8988T (cell line): Measurements from ENCODE around the gene FADS2.
"Not testable (repeated sequence)": the region's sequence is repeated elsewhere in the genome, so short reads cannot be mapped to it uniquely, and the experiment has no call there.

Source experiments
- DNase-seq: peaks from one replicate; pipeline ENCODE4 v3.0.0; 2011

The FADS2 gene

GRCh38 chr11:61870541-61871031 lies 42.5 kb downstream of the FADS2 start:
- DNase-seq: no peak

- DNase-seq: peak; percentile 98
These were observed 43.1 kb downstream of the FADS2 start for GRCh38 chr11:61871158-61871597.

DNA sequence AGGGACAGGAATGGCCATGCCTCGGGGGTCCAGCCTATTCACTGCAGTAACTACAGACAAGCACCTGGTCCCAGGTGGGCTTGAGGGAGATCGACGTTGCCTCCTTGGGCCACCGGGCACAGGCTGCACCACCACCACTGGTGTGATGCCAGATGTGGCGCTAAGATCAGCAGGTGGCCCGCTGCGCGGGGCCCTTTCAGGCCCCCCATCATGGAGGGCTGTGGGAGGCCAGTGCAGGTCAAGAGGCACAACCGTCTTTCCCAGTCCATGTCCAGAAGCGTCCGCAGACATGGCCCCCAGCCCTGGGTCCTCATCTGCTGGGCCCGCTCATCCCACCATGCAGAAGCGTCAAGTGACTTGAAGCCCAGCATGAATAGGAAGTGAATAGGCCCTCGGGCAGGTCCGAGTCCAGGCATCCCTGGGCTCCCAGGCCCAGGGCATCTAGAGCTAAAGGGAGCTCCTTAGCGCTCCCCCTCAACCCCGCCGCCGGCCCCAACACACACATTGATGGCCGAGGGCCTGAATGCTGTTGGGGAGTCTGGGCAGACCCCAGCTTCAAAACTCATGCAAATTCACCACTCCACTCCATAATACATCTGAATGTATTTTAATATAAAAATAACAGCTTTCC lies 45.0 kb downstream of the FADS2 start:
- no peak for DNase-seq

DNA sequence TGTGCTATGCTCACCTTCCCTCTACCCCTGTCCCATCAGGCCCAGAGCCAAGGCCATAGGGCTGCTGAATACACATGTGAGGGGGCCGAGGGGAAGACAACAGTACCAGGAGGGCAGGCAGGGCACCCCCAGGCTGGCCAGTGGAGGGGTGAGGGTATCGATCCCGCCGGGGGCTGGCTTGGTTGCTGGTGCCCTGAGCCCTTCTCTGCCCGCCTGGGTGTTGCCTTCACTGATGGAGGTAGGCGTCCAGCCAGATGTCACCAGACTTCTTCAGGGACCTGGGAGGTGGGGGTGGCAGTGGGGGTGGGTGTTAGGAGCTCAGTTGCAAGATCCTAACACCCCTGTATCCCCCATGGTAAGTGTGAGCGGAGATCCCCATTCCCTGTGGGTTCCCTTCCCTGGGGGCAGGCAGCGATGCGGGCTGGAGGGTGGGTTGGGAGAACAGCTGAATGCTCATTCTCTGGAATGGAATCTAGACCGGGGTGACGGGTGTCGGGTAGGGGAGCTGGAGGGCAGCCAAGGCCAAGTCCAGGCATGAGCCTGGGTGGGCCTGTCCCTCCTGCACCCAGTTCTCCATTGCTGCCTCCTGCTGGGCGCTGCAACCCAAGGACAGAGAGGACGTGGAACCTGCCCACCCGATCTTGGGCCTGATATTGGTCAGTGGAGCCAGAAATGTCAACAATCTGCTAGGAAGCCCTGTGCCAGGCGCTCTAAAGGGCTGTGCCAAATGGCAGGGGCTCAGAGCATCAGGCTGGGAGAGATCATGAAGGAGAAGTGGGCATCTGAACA lies 45.7 kb downstream of the FADS2 start:
- no peak for DNase-seq

GRCh38 chr11:61874377-61874809 lies 46.3 kb downstream of the FADS2 start:
- no peak for DNase-seq

GRCh38 chr11:61874853-61875252 lies 46.8 kb downstream of the FADS2 start:
- DNase-seq: no peak

DNA sequence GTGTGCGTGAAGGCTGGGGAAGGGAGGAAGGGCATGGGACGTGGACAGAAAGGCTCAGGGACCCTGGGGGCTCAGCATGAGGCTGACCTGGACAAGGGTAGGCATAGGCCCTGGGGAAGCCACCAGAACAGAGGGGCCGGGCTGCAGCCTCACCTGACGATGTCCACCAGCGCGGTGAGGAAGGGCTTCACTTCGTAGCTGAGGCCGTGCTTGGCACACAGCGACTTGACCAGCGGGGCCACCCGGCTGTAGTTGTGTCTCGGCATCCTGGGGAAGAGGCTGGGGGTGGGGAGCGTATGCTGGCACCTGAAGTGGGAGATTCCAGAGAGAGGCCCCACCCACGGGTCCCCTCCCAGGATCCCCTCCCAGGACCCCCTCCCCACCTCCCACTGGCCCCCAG lies 47.6 kb downstream of the FADS2 start:
- DNase-seq: no peak

GRCh38 chr11:61879152-61879551 lies 51.1 kb downstream of the FADS2 start:
- DNase-seq: no peak

DNA sequence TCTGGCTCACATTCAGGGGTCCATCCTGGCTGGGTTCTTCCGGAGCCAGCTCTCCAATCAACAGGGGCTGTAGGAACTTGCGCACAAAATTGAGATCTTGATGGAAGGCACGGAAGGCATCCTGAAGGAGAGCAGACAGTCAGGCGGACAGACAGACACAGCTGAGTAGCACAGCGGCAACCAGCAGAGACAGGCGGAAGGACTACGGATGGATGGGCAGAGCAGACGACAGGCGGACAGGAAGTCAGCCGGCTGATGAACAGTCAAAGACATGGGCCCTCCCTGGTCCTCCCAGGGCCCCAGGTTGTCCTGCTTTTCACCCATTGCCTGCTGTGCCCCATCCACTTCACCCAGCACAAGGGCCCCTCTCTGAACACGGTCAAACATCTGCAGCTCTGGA lies 51.9 kb downstream of the FADS2 start:
- no peak for DNase-seq

DNA sequence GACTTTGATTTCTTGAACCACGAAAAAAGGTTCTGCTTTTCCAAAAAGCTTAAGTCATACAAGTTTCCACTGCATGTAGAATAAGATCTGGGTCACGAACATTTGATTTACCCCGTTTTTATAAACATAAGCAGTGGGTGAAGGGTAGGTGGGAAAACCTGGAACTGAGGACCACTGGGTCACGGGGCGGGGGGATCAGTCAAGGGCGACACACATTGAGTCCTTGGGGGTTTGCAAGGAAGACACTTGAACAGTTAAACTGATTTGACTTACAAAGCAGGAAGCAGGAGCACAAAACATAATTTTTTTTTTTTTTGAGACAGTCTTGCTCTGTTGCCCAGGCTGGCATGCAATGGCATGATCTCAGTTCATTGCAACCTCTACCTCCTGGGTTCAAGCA lies 52.4 kb downstream of the FADS2 start:
- DNase-seq: no peak

DNA sequence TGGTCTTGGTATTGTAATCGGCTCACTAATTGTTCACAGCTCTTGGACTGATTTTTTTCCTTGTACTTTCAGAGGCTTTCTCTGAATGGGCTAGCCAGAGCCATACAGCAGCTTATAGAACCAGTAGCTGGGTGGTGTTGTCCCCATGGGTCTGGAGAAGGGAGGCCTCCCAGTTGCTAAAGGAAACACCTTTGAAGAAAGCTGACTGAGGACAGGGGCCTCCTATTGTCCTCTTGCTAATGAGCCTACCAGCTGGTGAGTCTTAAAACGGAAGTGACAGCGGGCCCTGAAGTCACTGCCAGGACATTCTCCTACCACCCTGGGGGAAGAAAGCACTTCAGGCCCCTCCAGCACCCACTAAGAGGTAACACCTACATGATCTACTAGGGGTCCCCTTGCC lies 53.3 kb downstream of the FADS2 start:
- no peak for DNase-seq

DNA sequence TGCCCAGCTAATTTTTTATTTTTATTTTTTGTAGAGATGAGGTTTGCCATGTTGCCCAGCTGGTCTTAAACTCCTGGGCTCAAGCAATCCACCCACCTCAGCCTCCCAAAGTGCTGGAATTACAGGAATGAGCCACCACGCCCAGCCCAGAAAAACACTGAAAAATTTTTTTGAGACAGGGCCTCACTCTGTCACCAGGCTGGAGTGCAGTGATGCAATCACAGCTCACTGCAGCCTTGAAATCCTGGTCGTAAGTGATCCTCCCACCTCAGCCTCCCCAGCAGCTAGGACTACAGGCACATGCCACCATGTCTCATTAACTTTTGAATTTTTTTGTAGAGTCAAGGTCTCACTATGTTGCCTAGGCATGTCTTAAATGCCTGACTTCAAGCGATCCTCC lies 54.2 kb downstream of the FADS2 start:
- not testable (repeated sequence) for DNase-seq

DNA sequence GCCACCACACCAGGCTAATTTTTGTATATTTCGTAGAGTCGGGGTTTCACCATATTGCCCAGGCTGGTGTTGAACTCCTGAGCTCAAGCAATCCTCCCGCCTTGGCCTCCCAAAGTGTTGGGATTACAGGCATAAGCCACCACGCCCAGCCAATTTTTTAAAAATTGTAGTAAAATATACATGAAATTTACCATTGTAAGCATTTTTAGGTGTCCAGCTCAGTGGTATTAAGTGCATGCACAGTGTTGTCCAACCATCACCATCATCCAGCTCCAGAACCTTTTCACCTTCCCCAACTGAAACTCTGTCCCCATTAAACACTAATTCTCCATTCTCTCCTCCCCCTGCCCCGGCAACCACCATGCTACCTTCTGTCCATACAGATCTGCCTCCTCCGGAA lies 54.8 kb downstream of the FADS2 start:
- DNase-seq: no peak

GRCh38 chr11:61883327-61883726 lies 55.2 kb downstream of the FADS2 start:
- DNase-seq: no peak

- DNase-seq: no peak
These were observed 55.8 kb downstream of the FADS2 start for GRCh38 chr11:61883947-61884346.

GRCh38 chr11:61885166-61885778 lies 57.2 kb downstream of the FADS2 start:
- DNase-seq: no peak

DNA sequence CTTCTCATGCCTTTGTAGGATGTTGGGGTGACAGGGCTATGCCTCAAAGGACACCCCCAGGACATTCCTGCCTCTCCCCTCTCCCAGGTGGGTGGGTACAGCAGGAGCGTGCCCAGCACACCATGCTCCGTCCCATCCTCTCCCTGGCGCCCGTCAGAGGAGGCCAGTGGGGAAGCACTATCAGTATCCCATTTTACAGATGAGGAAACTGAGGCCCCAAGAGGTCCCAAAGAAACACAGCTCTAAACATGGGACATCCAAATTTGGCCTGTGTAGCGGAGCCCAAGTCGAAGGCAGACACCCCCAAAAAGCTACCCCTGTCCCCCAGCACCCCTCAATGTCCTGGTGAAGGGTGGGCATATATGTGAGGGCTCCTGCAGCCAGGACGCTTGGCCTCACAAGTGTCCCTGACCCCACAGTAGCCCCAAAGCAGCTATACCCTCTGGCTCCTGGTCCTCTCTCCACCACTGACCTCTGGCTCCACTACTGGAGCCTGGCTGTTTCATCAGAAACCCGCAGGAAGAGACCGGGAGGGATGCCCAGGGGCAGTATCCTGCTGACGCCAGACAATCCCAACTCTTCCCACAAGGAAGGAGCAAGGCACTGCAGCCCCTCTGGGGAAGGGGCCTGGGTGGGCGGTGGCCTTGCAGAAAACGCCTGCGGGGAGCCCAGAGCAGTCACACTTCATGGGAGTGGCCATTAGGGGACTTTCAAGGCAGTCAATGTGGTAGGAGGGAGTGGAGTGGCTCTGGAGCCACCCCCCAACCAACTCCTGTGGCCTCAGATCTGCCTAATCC lies 57.9 kb downstream of the FADS2 start:
- no peak for DNase-seq

DNA sequence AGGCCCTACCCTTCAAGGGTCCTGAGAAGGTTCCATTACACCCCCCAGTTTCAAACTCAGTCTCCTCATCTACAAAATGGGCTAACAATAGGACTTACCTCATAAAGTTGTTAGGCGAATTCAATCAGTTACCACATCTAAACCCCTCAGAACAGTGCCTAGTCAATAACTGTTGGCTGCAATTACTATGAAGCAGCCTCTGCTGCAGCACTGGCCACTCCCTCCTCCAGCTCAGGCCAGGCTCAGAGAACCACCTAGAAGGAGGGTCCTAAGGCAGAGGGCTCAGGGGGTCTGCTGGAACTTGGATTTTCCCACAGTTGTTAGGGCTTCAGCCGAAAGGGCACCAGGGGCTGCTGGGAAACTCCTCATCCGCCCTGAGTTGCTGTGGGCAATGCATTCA lies 58.5 kb downstream of the FADS2 start:
- no peak for DNase-seq

DNA sequence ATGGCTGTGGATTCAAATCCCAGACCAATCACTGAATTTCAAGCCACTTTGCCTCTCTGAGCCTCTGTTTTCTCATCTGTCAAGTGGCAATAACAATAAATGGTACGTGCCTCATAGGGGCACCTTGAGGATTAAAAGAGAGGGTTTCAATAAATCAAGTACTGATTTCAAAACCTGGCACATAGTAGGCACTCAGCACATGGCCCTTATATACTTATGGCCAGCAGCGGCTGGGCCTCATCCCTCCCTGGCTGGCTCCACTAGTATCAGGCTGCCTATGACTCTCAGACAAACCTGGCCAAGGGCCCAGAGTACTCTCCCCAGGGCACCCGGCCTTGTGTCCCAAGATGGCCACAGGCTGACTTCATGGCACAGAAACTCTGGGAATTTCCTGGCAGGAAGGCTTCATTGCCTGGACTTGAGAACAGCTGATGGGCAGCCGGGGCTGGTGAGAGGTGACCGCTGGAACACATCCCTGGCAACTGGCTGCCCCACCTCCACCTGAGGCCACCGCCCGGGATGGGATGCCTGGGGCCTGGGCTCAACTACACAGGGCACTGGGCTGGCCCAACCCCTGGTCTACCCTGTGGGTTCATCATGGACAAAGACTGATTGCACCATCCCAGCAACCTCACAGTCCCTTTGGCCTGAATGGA lies 59.9 kb downstream of the FADS2 start:
- peak; percentile 87 for DNase-seq

DNA sequence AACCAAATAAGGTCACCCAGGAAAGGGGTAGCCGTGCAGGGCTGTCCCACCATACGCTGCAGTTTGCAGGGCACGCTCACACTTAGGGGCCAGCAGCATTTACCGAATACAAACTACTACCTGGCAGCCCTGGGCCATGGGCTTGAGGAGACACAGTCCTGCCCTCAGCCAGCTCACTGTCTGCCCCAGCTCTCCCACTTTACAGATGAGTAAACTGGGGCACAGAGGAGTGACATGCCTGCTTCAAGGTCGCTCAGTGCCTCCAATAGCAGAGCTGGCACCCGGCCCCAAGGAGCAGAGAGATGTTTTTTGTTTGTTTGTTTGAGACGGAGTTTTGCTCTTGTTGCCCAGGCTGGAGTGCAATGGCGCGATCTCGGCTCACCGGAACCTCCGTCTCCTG lies 60.5 kb downstream of the FADS2 start:
- DNase-seq: no peak

DNA sequence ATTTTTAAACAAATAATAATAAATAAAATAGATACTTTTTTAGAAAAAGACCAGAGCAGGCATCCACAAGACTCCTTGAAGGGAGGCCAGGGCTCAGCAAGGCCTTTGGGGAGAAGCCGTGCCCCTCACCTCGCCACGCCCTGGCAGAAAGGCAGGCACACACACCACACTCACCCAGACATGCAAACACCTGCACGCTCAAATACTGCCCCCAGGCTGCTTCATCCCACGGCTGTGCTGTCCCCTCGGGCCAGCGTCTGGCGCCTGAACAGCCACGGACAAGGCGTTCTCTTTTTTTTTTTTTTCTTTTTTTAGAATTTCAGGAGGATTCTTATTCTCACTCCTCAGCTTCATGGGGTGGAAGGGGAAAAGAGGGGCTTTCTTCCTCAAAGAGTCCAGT lies 61.7 kb downstream of the FADS2 start:
- no peak for DNase-seq

GRCh38 chr11:61890529-61891330 lies 62.6 kb downstream of the FADS2 start:
- peak; percentile 75 for DNase-seq
